Smooth muscle cell (in vitro differentiated cells): ENCODE measurements around the gene RNASE8. TPM values are rescaled to one million over a fixed set of nuclear protein-coding genes. Genes with fewer than 3 reads are reported as not detected.

Source experiments
- DNase-seq: peaks from one replicate; lab custom pipeline; 2025; ENCODE audit not compliant: unreplicated experiment; lab: John Stamatoyannopoulos, UW
- H2AFZ ChIP-seq: fragments of 200-600 bp; sonication (generic); 2 replicates; pipeline ENCODE4 v1.6.0; 2016; ENCODE audit warnings: antibody characterized with exemption, low read depth, mild to moderate bottlenecking
- H3F3A ChIP-seq: fragments of 200-600 bp; sonication (generic); 2 replicates; pipeline ENCODE4 v1.6.0; 2017; ENCODE audit warnings: antibody characterized with exemption, low read depth
- H3K27ac ChIP-seq: fragments of 200-600 bp; sonication (generic); 2 replicates; pipeline ENCODE4 v1.5.1; 2016; ENCODE audit warnings: low read depth, mild to moderate bottlenecking
- H3K27me3 ChIP-seq: fragments of 200-600 bp; sonication (generic); 2 replicates; pipeline ENCODE4 v1.6.1; 2016; ENCODE audit warnings: low read depth, mild to moderate bottlenecking
- H3K36me3 ChIP-seq: fragments of 200-600 bp; sonication (generic); 2 replicates; pipeline ENCODE4 v1.5.1; 2016; ENCODE audit warnings: low read depth
- H3K4me1 ChIP-seq: fragments of 200-600 bp; sonication (generic); 2 replicates; pipeline ENCODE4 v1.5.1; 2016; ENCODE audit warnings: low read depth
- H3K4me2 ChIP-seq: fragments of 200-600 bp; sonication (generic); 2 replicates; pipeline ENCODE4 v1.6.0; 2016; ENCODE audit warnings: mild to moderate bottlenecking
- H3K4me3 ChIP-seq: fragments of 200-600 bp; sonication (generic); 2 replicates; pipeline ENCODE4 v1.5.1; 2016; ENCODE audit warnings: mild to moderate bottlenecking
- H3K79me2 ChIP-seq: fragments of 200-600 bp; sonication (generic); 2 replicates; pipeline ENCODE4 v1.6.0; 2016; ENCODE audit warnings: low read depth, mild to moderate bottlenecking
- H3K9ac ChIP-seq: fragments of 200-600 bp; sonication (generic); 2 replicates; pipeline ENCODE4 v1.6.0; 2016; ENCODE audit warnings: low read depth
- H3K9me3 ChIP-seq: fragments of 200-600 bp; sonication (generic); replicated peaks from 2 replicates; pipeline ENCODE4 v1.5.1; 2016; ENCODE audit warnings: low read depth
- H4K20me1 ChIP-seq: fragments of 200-600 bp; sonication (generic); 2 replicates; pipeline ENCODE4 v1.6.0; 2016; ENCODE audit warnings: low read depth
- CTCF ChIP-seq: fragments of 200-600 bp; sonication (generic); IDR thresholded peaks from 2 replicates; pipeline ENCODE4 v1.5.1; 2017; ENCODE audit warnings: borderline replicate concordance, mild to moderate bottlenecking, antibody characterized with exemption; ENCODE audit not compliant: insufficient read depth, poor library complexity, severe bottlenecking
- WGBS: methylation state at CpG from one replicate; pipeline ENCODE4 v1.1.7; 2016; ENCODE audit warnings: low lambda C conversion rate; 5-methylcytosine and 5-hydroxymethylcytosine counted together
- polyA plus RNA-seq: library from polyadenylated mRNA; unstranded; fragments of >200 nt; fragmentation: Nextera tagmentation; extraction: Ambion mirVana; gene quantifications from 2 replicates; pipeline ENCODE4 v1.2.1, GENCODE V29; 2016
- total RNA-seq: library from RNA; depleted of rRNA; stranded (reverse); fragments of >200 nt; gene quantifications from 2 replicates; pipeline ENCODE4 v1.2.3, GENCODE V29; 2014

The RNASE8 gene
- total and polyA plus RNA-seq, 2 experiments from 2014 or later: not detected

GRCh38 chr14:21098892-21099595 is 41.4 kb downstream of the RNASE8 start:
- no peaks in the 10 kb centered on the region for H3K79me2 ChIP-seq
- H3K4me3 ChIP-seq: peak overlapping the region; percentile 70
- peak overlapping the region; percentile 44 for H3K27ac ChIP-seq
- H2AFZ ChIP-seq: peak overlapping the region; percentile 86
- H3K9me3 ChIP-seq: no peaks in the 10 kb centered on the region
- no peak for DNase-seq
- H4K20me1 ChIP-seq: peaks cover 16% of the 10 kb centered on the region
- 16% methylated on average over 16 of the region's 16 CpGs for WGBS
- H3F3A ChIP-seq: peaks cover 31% of the 10 kb centered on the region
- no peaks in the 10 kb centered on the region for H3K27me3 ChIP-seq
- H3K36me3 ChIP-seq: no peaks in the 10 kb centered on the region
- peak overlapping the region; percentile 50 for H3K9ac ChIP-seq
- peak overlapping the region; percentile 96 for H3K4me2 ChIP-seq
- H3K4me1 ChIP-seq: peaks cover 54% of the 10 kb centered on the region
- TF ChIP-seq CTCF: no peak

DNA sequence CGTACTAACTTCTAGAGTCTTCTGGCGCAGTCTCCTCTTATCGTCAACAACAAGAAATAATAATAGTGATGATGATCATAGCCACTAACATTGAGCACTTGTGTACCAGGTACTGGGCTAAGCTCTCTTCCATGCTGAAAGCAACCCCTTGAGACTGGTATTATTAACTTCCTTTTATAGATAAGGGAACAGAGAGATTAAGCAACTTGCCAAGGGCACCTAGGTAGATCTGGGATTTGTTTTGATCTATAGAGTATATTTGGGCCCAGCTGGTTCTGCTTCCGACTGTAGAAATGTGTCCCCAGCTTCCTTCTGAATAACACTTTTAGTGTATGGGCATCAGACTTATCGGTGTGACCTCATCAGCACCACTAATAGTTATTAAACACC is 42.0 kb downstream of the RNASE8 start:
- H3K9ac ChIP-seq: no peak overlapping the region
- peaks cover 12% of the 10 kb centered on the region for H4K20me1 ChIP-seq
- H3K79me2 ChIP-seq: no peaks in the 10 kb centered on the region
- H3K36me3 ChIP-seq: no peaks in the 10 kb centered on the region
- WGBS: 76% methylated on average over 5 of the region's 5 CpGs
- H3K27ac ChIP-seq: no peak overlapping the region
- TF ChIP-seq CTCF: no peak
- no peaks in the 10 kb centered on the region for H3K9me3 ChIP-seq
- H3F3A ChIP-seq: peaks cover 27% of the 10 kb centered on the region
- peak overlapping the region; percentile 70 for H3K4me3 ChIP-seq
- H3K4me2 ChIP-seq: peak overlapping the region; percentile 96
- H3K27me3 ChIP-seq: no peaks in the 10 kb centered on the region
- H3K4me1 ChIP-seq: peaks cover 52% of the 10 kb centered on the region
- H2AFZ ChIP-seq: no peak overlapping the region
- DNase-seq: no peak

GRCh38 chr14:21100931-21101330 is 43.3 kb downstream of the RNASE8 start, which contains the start of gene TMEM253:
Gene TMEM253, plus strand, starts transcription at chr14:21101066. Its CDS starts 278 bp downstream, at chr14:21101344.
- Histone ChIP-seq H2AFZ (no peak within 1 kb of the TSS), H3K9ac (no peak within 1 kb of the TSS), H3K36me3 (no peaks in the 10 kb centered on the region), H3K79me2 (no peaks in the 10 kb centered on the region), H3K4me2 (no peak within 1 kb of the TSS), H3K9me3 (no peaks in the 10 kb centered on the region), H3K27ac (peak within 1 kb of the TSS; percentile 31), H3K4me1 (peaks cover 49% of the 10 kb centered on the region), H3K4me3 (no peak within 1 kb of the TSS), H3K27me3 (no peaks in the 10 kb centered on the region), H4K20me1 (peaks cover 5% of the 10 kb centered on the region), H3F3A (peaks cover 25% of the 10 kb centered on the region)
- no peak for DNase-seq
- no peak for TF ChIP-seq CTCF
- 91% methylated on average over 5 of the region's 5 CpGs for WGBS
